Germinal center (tissue), 1 donor: ENCODE data around the gene RAB4A.

Source experiments
- DNase-seq: peaks from one replicate; pipeline ENCODE4 v3.0.0; 2012; ENCODE audit warnings: mixed read lengths, low spot score

The RAB4A gene

DNA sequence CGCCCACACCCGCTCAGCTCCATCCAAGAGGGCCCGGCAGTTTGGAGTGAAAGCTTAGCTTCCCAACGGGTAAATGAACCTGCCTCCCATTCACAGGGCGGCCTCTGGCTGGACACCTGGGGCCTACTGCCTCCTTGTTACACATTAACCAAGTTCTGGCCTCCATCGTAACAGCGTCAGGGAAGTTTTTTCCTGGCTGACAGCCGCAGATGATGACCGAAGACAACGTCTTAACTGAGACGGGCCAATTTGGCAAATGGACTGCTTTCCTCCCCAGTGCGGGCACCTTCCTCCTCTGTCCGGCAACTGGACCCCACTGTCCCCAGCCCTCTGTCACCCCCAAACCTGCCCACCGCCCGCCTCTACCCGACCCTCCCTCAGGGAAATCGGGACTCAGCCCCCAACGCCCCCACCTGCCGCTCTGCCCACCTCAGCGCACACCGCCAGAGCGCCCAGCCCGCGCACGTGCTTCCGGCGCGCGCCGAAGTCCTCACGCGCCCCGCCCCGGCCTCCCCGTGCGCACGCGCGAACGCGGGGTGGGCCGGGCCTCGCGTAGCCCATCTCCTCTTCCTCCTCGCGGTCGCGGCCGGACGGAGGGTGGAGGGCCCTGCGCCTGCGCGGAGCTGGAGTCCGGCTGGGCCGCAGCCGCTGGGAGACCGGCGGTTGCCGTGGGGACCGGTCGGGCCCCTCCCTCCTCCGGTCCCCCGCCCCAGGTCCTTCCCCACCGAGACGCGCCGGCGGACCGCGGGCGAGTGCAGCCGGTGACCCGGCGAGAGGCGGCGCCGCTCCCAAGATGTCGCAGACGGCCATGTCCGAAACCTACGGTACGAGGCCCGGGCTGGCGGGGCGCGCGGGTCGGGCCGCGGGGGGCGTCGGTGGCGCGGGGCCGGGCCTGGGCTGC is at the start of gene RAB4A:
Gene RAB4A (plus strand): TSS at position 565 of the 901 bp plus-strand sequence. CDS start 229 bp downstream, at position 794.
- peak; percentile 90 for DNase-seq

DNA sequence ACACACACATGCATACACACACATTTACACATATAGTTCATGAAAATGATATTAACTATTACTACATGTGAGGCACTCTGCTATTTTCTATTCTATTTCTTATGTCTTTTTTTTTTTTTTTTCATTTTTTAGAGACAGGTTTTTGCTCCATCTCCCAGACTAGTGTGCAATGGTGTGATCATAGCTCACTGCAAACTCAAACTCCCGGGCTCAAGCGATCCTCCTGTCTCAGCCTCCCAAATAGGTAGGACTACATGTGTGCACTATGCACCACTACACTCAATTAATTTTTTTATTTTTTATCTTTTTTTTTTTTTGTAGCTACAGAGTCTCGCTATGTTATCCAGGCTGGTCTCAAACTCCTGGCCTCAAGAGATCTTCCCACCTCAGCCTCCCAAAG is 48.8 kb upstream of the RAB4A start:
- DNase-seq: no peak

DNA sequence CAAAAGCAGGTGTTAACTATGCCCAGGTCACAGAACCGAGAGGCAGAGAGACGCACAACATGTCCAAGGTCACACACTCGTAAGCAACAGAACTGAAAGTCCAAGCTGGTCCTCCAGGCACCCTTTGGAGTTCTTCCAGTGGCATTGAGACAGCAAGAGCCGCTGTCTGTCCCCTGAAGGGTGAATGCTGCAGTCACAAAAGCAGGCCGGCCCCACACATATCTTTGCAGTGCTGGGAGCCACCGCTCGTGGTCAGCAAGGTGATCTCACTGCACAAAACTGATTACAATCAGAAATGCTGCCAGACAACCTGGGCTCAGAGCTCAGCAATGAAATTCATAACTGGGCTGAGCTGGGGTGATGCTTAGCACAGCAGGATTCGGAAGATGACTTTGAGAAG is 47.4 kb upstream of the RAB4A start:
- no peak for DNase-seq

GRCh38 chr1:229224308-229224707 is 46.6 kb upstream of the RAB4A start:
- no peak for DNase-seq

- no peak for DNase-seq
These were observed 45.6 kb upstream of the RAB4A start for GRCh38 chr1:229225331-229225782.

GRCh38 chr1:229226796-229227195 is 44.1 kb upstream of the RAB4A start:
- DNase-seq: no peak

DNA sequence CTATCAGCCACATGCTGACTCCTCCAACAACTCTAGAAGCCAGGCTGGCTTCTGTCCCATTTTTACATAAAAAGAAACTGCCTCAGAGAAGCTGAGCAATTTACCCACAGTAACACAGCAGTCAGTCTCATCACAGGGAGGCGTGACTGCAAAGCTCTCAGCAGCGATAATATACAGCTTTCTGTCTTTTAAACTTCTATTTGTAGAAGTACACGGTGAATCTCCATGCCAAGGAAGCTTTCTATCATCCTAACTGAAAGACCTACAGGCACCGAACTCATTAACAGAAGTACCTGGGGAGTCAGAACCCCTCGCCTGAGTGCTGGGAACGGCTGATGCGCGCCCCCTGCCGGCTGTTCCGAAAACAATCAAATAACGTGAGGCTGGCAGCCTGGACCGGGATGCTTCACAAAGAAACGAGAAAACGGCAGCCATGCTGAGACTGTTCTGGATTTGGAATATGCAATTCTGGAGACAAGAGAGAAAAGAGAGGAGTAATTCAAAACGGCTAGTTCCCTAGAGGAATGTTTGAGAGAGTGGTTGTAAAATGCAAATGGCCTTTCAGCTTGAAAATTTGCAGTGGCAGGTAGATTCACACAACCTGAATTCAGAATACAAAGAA is 43.5 kb upstream of the RAB4A start:
- DNase-seq: peak; percentile 79

- DNase-seq: no peak
These were observed 42.4 kb upstream of the RAB4A start for GRCh38 chr1:229228522-229228921.

- no peak for DNase-seq
These were observed 41.7 kb upstream of the RAB4A start for GRCh38 chr1:229229137-229229720.

DNA sequence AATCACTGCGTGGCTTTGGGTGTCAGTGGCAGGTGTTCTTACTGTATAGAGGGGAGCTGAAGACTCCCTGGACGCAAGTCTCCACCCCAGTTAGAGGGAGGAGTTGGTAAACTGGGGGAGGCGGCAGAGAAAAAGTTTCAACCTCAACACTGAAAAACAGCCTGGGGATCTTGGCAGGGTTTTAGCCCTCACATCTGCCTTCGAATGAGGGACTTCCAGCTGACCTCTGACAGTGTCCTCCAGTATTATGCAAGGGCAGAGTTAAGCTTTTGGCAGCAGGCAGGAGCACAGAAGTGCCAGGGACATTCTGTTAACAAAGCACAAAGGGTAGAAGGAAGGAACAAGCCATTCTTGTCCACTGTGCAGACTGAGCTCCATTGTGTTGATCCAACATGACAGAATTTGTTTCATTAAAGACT is 41.2 kb upstream of the RAB4A start:
- DNase-seq: no peak

GRCh38 chr1:229230140-229230892 is 40.6 kb upstream of the RAB4A start:
- peak; percentile 17 for DNase-seq

DNA sequence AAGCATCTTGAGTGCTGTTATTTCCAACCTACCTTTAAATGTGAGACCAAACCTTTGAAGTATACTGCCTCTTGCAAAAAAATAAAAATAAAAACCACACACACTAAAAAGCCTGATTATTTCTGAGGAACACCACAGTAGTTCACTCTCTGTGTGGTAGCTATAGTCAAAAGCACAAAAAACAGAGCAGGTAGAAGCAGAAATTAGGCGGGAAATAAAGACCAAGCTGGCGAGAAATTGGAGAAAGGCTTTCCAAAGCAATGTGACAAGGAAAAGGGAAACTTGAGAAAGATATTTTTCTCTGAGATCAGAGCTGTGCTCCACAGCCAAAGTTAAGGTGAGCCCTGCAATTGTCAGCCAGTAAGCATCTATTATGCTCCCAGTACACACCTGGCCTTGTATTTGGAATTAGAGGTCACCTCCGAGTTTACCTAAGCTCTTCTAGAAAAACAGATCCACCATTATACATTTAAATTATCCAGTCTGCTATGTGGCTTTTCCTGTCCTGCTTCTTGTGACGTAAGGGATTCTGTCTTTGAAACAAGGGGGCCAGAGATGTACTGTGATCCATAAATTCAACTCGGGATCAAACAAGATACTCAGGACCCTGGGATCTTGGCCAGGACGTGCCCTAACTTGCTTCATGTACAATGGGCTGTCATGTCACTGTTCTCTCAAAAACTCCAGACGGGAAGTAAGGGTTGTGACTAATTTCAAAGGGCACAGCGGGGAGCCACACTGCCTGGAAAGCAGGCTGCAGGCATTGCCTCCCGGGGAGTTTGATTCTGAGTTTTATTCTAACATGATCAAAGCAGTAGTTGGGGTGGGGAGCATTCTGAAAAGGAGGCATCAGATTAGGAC is 39.8 kb upstream of the RAB4A start:
- no peak for DNase-seq

- no peak for DNase-seq
These were observed 39.2 kb upstream of the RAB4A start for GRCh38 chr1:229231754-229232119.

GRCh38 chr1:229234870-229235472 is 35.9 kb upstream of the RAB4A start:
- DNase-seq: no peak

GRCh38 chr1:229237320-229237719 is 33.6 kb upstream of the RAB4A start:
- DNase-seq: no peak

DNA sequence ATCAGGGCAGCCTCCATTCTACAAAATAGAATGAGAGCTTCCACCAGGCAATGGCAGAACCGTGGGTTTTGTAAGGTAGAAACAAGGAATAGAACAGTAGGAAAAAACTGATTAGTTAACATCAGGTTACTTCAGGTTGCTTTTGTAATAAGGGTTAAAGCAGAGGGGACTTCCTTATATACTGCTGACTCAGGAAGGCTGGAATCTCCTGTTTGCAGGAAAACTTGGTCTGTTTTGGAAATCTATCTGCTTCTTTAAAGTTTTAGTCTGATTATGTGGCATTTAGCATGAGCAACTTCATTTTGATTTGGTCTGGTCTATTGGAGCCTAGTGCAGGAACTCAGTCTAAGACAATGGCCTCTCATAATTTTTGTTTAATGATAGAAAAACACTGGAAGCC is 32.7 kb upstream of the RAB4A start:
- DNase-seq: no peak

DNA sequence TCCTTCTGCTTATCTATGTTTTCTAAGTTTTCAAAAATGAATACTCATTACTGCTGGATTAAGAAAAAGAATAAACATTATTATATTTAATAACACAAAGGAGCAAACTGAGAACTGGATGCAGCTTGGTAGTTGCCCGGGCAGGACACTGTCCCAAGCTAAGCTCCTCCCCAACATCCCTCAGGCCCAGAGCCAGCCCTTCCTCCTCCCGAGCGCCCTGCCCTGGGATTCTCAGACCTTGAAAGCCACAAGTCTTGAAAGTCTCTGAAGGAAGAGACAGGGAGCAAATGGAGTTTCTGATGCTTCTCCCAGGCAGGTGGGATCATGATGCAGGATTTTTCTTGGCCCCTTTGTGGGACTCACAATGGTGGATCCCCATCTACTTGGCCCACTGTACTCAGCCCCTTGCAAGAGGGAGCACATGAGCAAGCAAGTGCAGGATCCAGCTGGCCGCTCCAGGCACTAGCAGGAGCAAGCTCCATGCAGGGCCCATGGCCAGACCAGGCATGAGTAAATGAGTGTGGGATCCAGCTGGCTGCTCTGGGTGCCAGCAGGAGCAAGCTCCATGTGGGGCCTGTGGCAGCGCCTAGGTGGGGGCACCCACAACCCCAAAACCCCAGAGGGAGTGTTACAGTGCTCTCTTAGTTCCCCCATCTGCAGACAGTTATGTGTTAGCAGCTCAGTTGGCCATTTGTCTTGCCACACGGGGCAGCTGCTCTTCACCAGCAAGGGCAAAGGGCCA is 32.1 kb upstream of the RAB4A start:
- DNase-seq: no peak

GRCh38 chr1:229240532-229240931 is 30.4 kb upstream of the RAB4A start:
- no peak for DNase-seq

DNA sequence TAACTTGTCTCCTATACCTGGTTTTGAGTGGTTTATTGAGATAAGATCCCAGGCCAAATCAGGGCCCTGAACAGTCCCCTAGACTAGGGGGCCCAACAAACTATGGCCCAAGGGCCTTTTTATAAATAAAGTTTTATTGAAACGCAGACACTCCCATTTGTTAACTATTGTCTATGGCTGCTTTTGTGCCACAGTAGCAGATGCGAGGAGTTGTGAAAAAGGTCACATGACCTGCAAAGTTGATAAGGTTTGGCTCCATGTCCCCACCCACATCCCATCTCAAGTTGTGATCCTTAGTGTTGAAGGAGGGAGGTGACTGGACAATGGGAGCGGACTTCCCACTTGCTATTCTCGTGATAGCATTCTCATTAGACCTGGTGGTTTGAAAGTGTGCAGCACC is 29.5 kb upstream of the RAB4A start:
- no peak for DNase-seq

GRCh38 chr1:229243638-229244037 is 27.3 kb upstream of the RAB4A start:
- DNase-seq: no peak
